CD4-positive, CD25-positive, alpha-beta regulatory T cell (primary cell): Measurements from ENCODE around the gene KLHL18. TPM values are rescaled to one million over a fixed set of nuclear protein-coding genes. Genes with fewer than 3 reads are reported as not detected.

Experiments used
- ATAC-seq, 2 donors: fragments of 150-1000 bp; cut with Tn5 transposase; one replicate each; pipeline ENCODE4 v1.10.0; 2021; ENCODE audit warnings: low read depth in 2 of 2, moderate number of reproducible peaks in 2 of 2, moderate library complexity in 1 of 2
- DNase-seq, 3 donors: peaks; one replicate each; pipeline versions ENCODE4 v3.0.0 to v3.0.0-alpha.2; 2012 to 2022; ENCODE audit warnings: mixed read lengths in 1 of 3
- H3K27ac ChIP-seq: one replicate; pipeline ENCODE4 v1.7.0; 2013; ENCODE audit warnings: mild to moderate bottlenecking, low read length; ENCODE audit not compliant: insufficient read depth, poor library complexity, severe bottlenecking
- H3K27me3 ChIP-seq: one replicate; pipeline ENCODE4 v1.7.0; 2013; ENCODE audit warnings: low read length; ENCODE audit not compliant: control insufficient read depth, insufficient read depth
- H3K36me3 ChIP-seq: one replicate; pipeline ENCODE4 v1.7.0; 2013; ENCODE audit warnings: mild to moderate bottlenecking, low read length, moderate library complexity; ENCODE audit not compliant: control insufficient read depth, insufficient read depth
- H3K4me1 ChIP-seq: 2 replicates; pipeline ENCODE4 v1.7.0; 2013; ENCODE audit warnings: mild to moderate bottlenecking, low read length; ENCODE audit not compliant: insufficient read depth, control insufficient read depth, poor library complexity, severe bottlenecking
- H3K4me3 ChIP-seq: one replicate; pipeline ENCODE4 v1.7.0; 2013; ENCODE audit warnings: low read depth, mild to moderate bottlenecking, low read length, moderate library complexity
- H3K9me3 ChIP-seq, 2 experiments: 1 replicate in 1 of 2; 2 replicates in 1 of 2; pipeline ENCODE4 v1.7.0; 2013; ENCODE audit warnings: low read length in 2 of 2, mild to moderate bottlenecking in 1 of 2, moderate library complexity in 1 of 2; ENCODE audit not compliant: control insufficient read depth in 2 of 2
- H3K27ac Mint-ChIP-seq, 3 donors: one replicate each; pipeline ENCODE4 v1.8.0; 2020 to 2022; ENCODE audit warnings: mild to moderate bottlenecking in 3 of 3, mixed read lengths in 3 of 3, moderate library complexity in 2 of 3
- H3K27me3 Mint-ChIP-seq: one replicate; pipeline ENCODE4 v1.8.0; 2022; ENCODE audit warnings: mild to moderate bottlenecking, mixed read lengths
- H3K36me3 Mint-ChIP-seq: one replicate; pipeline ENCODE4 v1.8.0; 2020; ENCODE audit warnings: mixed read lengths
- H3K4me1 Mint-ChIP-seq, 4 donors: one replicate each; pipeline ENCODE4 v1.8.0; 2020 to 2022; ENCODE audit warnings: mixed read lengths in 4 of 4, mild to moderate bottlenecking in 1 of 4
- H3K4me3 Mint-ChIP-seq, 4 donors: one replicate each; pipeline ENCODE4 v1.8.0; 2020 to 2022; ENCODE audit warnings: mild to moderate bottlenecking in 4 of 4, mixed read lengths in 4 of 4, moderate library complexity in 3 of 4
- H3K9me3 Mint-ChIP-seq, 7 donors: one replicate each; pipeline ENCODE4 v1.8.0; 2020 to 2022; ENCODE audit warnings: mixed read lengths in 7 of 7, mild to moderate bottlenecking in 3 of 7, moderate library complexity in 2 of 7
- polyA plus RNA-seq, 4 donors: library from polyadenylated mRNA; unstranded; fragments of 300-500 nt; fragmentation: Illumina TruSeq; gene quantifications; one replicate each; pipeline ENCODE4 v1.2.3, GENCODE V29; 2021
- total RNA-seq: library from RNA; stranded (reverse); gene quantifications from one replicate; pipeline ENCODE4 v1.2.3, GENCODE V29; 2022

The KLHL18 gene
- 48.9 TPM for total RNA-seq
- 10 to 100 TPM; 11.0 to 16.0 (median 14.7) TPM for polyA plus RNA-seq

- Histone ChIP-seq H3K4me1 (peaks cover 32% of the 10 kb centered on the region), H3K4me3 (peak within 1 kb of the TSS; percentile 89), H3K27ac (peak within 1 kb of the TSS; percentile 98), H3K27me3 (no peaks in the 10 kb centered on the region), H3K9me3 (no peaks in the 10 kb centered on the region), H3K36me3 (peaks cover 9% of the 10 kb centered on the region)
- H3K9me3 Mint-ChIP-seq = no peaks in the 10 kb centered on the region
- DNase-seq (peak; percentile 97 to 98 (median 97)), ATAC-seq (peak; percentile 87)
- H3K27ac Mint-ChIP-seq = peak within 1 kb of the TSS; percentile 99 to 100 (median 100)
- peaks cover 0 to 54% (median 30%) of the 10 kb centered on the region in 4 donors for H3K4me1 Mint-ChIP-seq
- H3K4me3 Mint-ChIP-seq = peak within 1 kb of the TSS; percentile 92 to 99 (median 98)
- H3K36me3 Mint-ChIP-seq = peaks cover 5% of the 10 kb centered on the region
- H3K27me3 Mint-ChIP-seq = peaks cover 4% of the 10 kb centered on the region
These were observed at the start of gene KLHL18, which contains the start of gene KIF9 for GRCh38 chr3:47282424-47283192. Gene KLHL18, plus strand, starts transcription at chr3:47282944. Its CDS starts 22 bp downstream, at chr3:47282966. Gene KIF9, minus strand, starts transcription at chr3:47282799. Its CDS starts 5,425 bp downstream, at chr3:47277374.

- H3K27ac Mint-ChIP-seq = peak overlapping the region in 1 of 3 donors; percentile 32
- H3K27me3 Mint-ChIP-seq = no peaks in the 10 kb centered on the region
- no peaks in the 10 kb centered on the region for H3K4me1 Mint-ChIP-seq
- Histone ChIP-seq H3K27me3 (no peaks in the 10 kb centered on the region), H3K27ac (no peak overlapping the region), H3K4me1 (no peaks in the 10 kb centered on the region), H3K9me3 (no peaks in the 10 kb centered on the region), H3K4me3 (no peak overlapping the region), H3K36me3 (no peaks in the 10 kb centered on the region)
- DNase-seq (no peak), ATAC-seq (no peak)
- no peak overlapping the region for H3K4me3 Mint-ChIP-seq
- H3K9me3 Mint-ChIP-seq = no peaks in the 10 kb centered on the region
- H3K36me3 Mint-ChIP-seq = no peaks in the 10 kb centered on the region
These were observed 44.7 kb upstream of the KLHL18 start for GRCh38 chr3:47238017-47238416.

- Mint-ChIP-seq H3K4me3 (no peak overlapping the region), H3K27ac (no peak overlapping the region), H3K27me3 (no peaks in the 10 kb centered on the region), H3K36me3 (no peaks in the 10 kb centered on the region), H3K9me3 (no peaks in the 10 kb centered on the region), H3K4me1 (no peaks in the 10 kb centered on the region)
- H3K36me3 ChIP-seq = no peaks in the 10 kb centered on the region
- H3K9me3 ChIP-seq = no peaks in the 10 kb centered on the region
- no peak overlapping the region for H3K4me3 ChIP-seq
- ATAC-seq = no peak
- DNase-seq = no peak
- H3K27me3 ChIP-seq = no peaks in the 10 kb centered on the region
- no peaks in the 10 kb centered on the region for H3K4me1 ChIP-seq
- no peak overlapping the region for H3K27ac ChIP-seq
These were observed 42.8 kb upstream of the KLHL18 start for GRCh38 chr3:47239929-47240328.

GRCh38 chr3:47243419-47244147, 39.2 kb upstream of the KLHL18 start:
- ATAC-seq (no peak), DNase-seq (no peak)
- no peaks in the 10 kb centered on the region for H3K4me1 Mint-ChIP-seq
- Histone ChIP-seq H3K27ac (no peak overlapping the region), H3K4me3 (no peak overlapping the region), H3K27me3 (no peaks in the 10 kb centered on the region), H3K9me3 (no peaks in the 10 kb centered on the region), H3K4me1 (no peaks in the 10 kb centered on the region), H3K36me3 (no peaks in the 10 kb centered on the region)
- no peak overlapping the region for H3K27ac Mint-ChIP-seq
- H3K36me3 Mint-ChIP-seq = no peaks in the 10 kb centered on the region
- no peaks in the 10 kb centered on the region for H3K9me3 Mint-ChIP-seq
- no peaks in the 10 kb centered on the region for H3K27me3 Mint-ChIP-seq
- no peak overlapping the region for H3K4me3 Mint-ChIP-seq

- Histone ChIP-seq H3K4me1 (no peaks in the 10 kb centered on the region), H3K4me3 (no peak overlapping the region), H3K9me3 (no peaks in the 10 kb centered on the region), H3K27me3 (no peaks in the 10 kb centered on the region), H3K36me3 (no peaks in the 10 kb centered on the region), H3K27ac (no peak overlapping the region)
- Mint-ChIP-seq H3K27me3 (no peaks in the 10 kb centered on the region), H3K27ac (no peak overlapping the region), H3K36me3 (no peaks in the 10 kb centered on the region), H3K4me3 (no peak overlapping the region), H3K9me3 (no peaks in the 10 kb centered on the region), H3K4me1 (no peaks in the 10 kb centered on the region)
- DNase-seq = no peak
- ATAC-seq = no peak
These were observed 38.1 kb upstream of the KLHL18 start for GRCh38 chr3:47244531-47245100.

- no peaks in the 10 kb centered on the region for H3K27me3 ChIP-seq
- no peak for DNase-seq
- H3K9me3 ChIP-seq = no peaks in the 10 kb centered on the region
- no peaks in the 10 kb centered on the region for H3K4me1 Mint-ChIP-seq
- no peak overlapping the region for H3K4me3 ChIP-seq
- no peak overlapping the region for H3K4me3 Mint-ChIP-seq
- H3K36me3 ChIP-seq = no peaks in the 10 kb centered on the region
- H3K27ac Mint-ChIP-seq = no peak overlapping the region
- H3K27ac ChIP-seq = no peak overlapping the region
- no peaks in the 10 kb centered on the region for H3K27me3 Mint-ChIP-seq
- no peak for ATAC-seq
- no peaks in the 10 kb centered on the region for H3K9me3 Mint-ChIP-seq
- H3K4me1 ChIP-seq = no peaks in the 10 kb centered on the region
- H3K36me3 Mint-ChIP-seq = no peaks in the 10 kb centered on the region
These were observed 37.5 kb upstream of the KLHL18 start for GRCh38 chr3:47245271-47245670.

GRCh38 chr3:47247131-47248064, 35.3 kb upstream of the KLHL18 start:
- H3K27ac ChIP-seq = no peak overlapping the region
- DNase-seq = no peak
- H3K4me1 ChIP-seq = no peaks in the 10 kb centered on the region
- H3K9me3 Mint-ChIP-seq = no peaks in the 10 kb centered on the region
- H3K9me3 ChIP-seq = no peaks in the 10 kb centered on the region
- no peak for ATAC-seq
- no peak overlapping the region for H3K4me3 ChIP-seq
- H3K27me3 ChIP-seq = no peaks in the 10 kb centered on the region
- H3K27me3 Mint-ChIP-seq = no peaks in the 10 kb centered on the region
- no peaks in the 10 kb centered on the region for H3K4me1 Mint-ChIP-seq
- H3K36me3 Mint-ChIP-seq = no peaks in the 10 kb centered on the region
- H3K27ac Mint-ChIP-seq = peak overlapping the region in 1 of 3 donors; percentile 36
- H3K36me3 ChIP-seq = no peaks in the 10 kb centered on the region
- no peak overlapping the region for H3K4me3 Mint-ChIP-seq
